Measurements from ENCODE around the gene CFAP74.

Gene CFAP74

GRCh38 chr1:1959840-1960479 lies 43.6 kb downstream of the CFAP74 start:
- TF ChIP-seq CTCF (conservative IDR thresholded peaks at IDR 0.05; ENCODE audit: low read length), result peak; percentile 90
- TF ChIP-seq EZH2phosphoT487 (IDR thresholded peaks at IDR 0.05; ENCODE audit: borderline replicate concordance), result no peak
- no peak overlapping the region for H3K4me3 ChIP-seq (ENCODE audit: low read length, poor library complexity, severe bottlenecking)
- peak overlapping the region; percentile 87; the same call in 1 of the 2 replicates for H2AFZ ChIP-seq (ENCODE audit: low read length)
- no peak overlapping the region for H3K4me2 ChIP-seq (ENCODE audit: low read depth, low read length, poor library complexity, severe bottlenecking)
- no peaks in the 10 kb centered on the region for H3F3A ChIP-seq (ENCODE audit: low read depth)
- H3K9ac ChIP-seq (ENCODE audit: low read depth, low read length, poor library complexity, severe bottlenecking), result no peak overlapping the region
- no peaks in the 10 kb centered on the region for H3K79me2 ChIP-seq (ENCODE audit: insufficient read depth, low read length)
- H3K9me3 ChIP-seq (ENCODE audit: insufficient read depth, low read depth, low read length), result no peaks in the 10 kb centered on the region
- no peaks in the 10 kb centered on the region for H4K20me1 ChIP-seq (ENCODE audit: insufficient read depth, low read length, poor library complexity, severe bottlenecking)
- H3K36me3 ChIP-seq (ENCODE audit: insufficient read depth, low read length), result no peaks in the 10 kb centered on the region
- no peaks in the 10 kb centered on the region for H3K9me2 ChIP-seq (replicated peaks; ENCODE audit: low read depth, low read length)
- H3K4me1 ChIP-seq (ENCODE audit: insufficient read depth, low read length, poor library complexity, severe bottlenecking), result peaks cover 4% of the 10 kb centered on the region
- H3K27me3 ChIP-seq (ENCODE audit: insufficient read depth, low read length, poor library complexity, severe bottlenecking), result no peaks in the 10 kb centered on the region

GRCh38 chr1:1959459-1959839 lies 44.1 kb downstream of the CFAP74 start:
- no peak overlapping the region for H3K4me2 ChIP-seq (ENCODE audit: low read depth, low read length, poor library complexity, severe bottlenecking)
- no peak for TF ChIP-seq CTCF (conservative IDR thresholded peaks at IDR 0.05; ENCODE audit: low read length)
- no peak for TF ChIP-seq EZH2phosphoT487 (IDR thresholded peaks at IDR 0.05; ENCODE audit: borderline replicate concordance)
- H2AFZ ChIP-seq (ENCODE audit: low read length), result no peak overlapping the region
- no peaks in the 10 kb centered on the region for H3K27me3 ChIP-seq (ENCODE audit: insufficient read depth, low read length, poor library complexity, severe bottlenecking)
- H3K79me2 ChIP-seq (ENCODE audit: insufficient read depth, low read length), result no peaks in the 10 kb centered on the region
- H3K9ac ChIP-seq (ENCODE audit: low read depth, low read length, poor library complexity, severe bottlenecking), result no peak overlapping the region
- H3K9me2 ChIP-seq (replicated peaks; ENCODE audit: low read depth, low read length), result no peaks in the 10 kb centered on the region
- no peaks in the 10 kb centered on the region for H3F3A ChIP-seq (ENCODE audit: low read depth)
- no peaks in the 10 kb centered on the region for H3K9me3 ChIP-seq (ENCODE audit: insufficient read depth, low read depth, low read length)
- no peak overlapping the region for H3K4me3 ChIP-seq (ENCODE audit: low read length, poor library complexity, severe bottlenecking)
- no peaks in the 10 kb centered on the region for H3K36me3 ChIP-seq (ENCODE audit: insufficient read depth, low read length)
- peaks cover 4% of the 10 kb centered on the region for H3K4me1 ChIP-seq (ENCODE audit: insufficient read depth, low read length, poor library complexity, severe bottlenecking)
- H4K20me1 ChIP-seq (ENCODE audit: insufficient read depth, low read length, poor library complexity, severe bottlenecking), result no peaks in the 10 kb centered on the region

- no peaks in the 10 kb centered on the region for H3K9me2 ChIP-seq (replicated peaks; ENCODE audit: low read depth, low read length)
- H3K4me2 ChIP-seq (ENCODE audit: low read depth, low read length, poor library complexity, severe bottlenecking), result no peak overlapping the region
- no peaks in the 10 kb centered on the region for H3K9me3 ChIP-seq (ENCODE audit: insufficient read depth, low read depth, low read length)
- no peak overlapping the region for H3K9ac ChIP-seq (ENCODE audit: low read depth, low read length, poor library complexity, severe bottlenecking)
- no peak overlapping the region for H2AFZ ChIP-seq (ENCODE audit: low read length)
- H3K4me3 ChIP-seq (ENCODE audit: low read length, poor library complexity, severe bottlenecking), result no peak overlapping the region
- peaks cover 4% of the 10 kb centered on the region for H3K4me1 ChIP-seq (ENCODE audit: insufficient read depth, low read length, poor library complexity, severe bottlenecking)
- no peak for TF ChIP-seq CTCF (conservative IDR thresholded peaks at IDR 0.05; ENCODE audit: low read length)
- no peak for TF ChIP-seq EZH2phosphoT487 (IDR thresholded peaks at IDR 0.05; ENCODE audit: borderline replicate concordance)
- H3K27me3 ChIP-seq (ENCODE audit: insufficient read depth, low read length, poor library complexity, severe bottlenecking), result no peaks in the 10 kb centered on the region
- H4K20me1 ChIP-seq (ENCODE audit: insufficient read depth, low read length, poor library complexity, severe bottlenecking), result no peaks in the 10 kb centered on the region
- no peaks in the 10 kb centered on the region for H3K79me2 ChIP-seq (ENCODE audit: insufficient read depth, low read length)
- H3K36me3 ChIP-seq (ENCODE audit: insufficient read depth, low read length), result no peaks in the 10 kb centered on the region
- no peaks in the 10 kb centered on the region for H3F3A ChIP-seq (ENCODE audit: low read depth)
These were observed 45.5 kb downstream of the CFAP74 start for GRCh38 chr1:1958071-1958541.
